HG03354 (cell line): ENCODE measurements around the gene COL20A1.

Experiments used
- ATAC-seq: cut with Tn5 transposase; IDR thresholded peaks from one replicate; pipeline ENCODE4 v1.9.1; 2021; ENCODE audit warnings: mild to moderate bottlenecking; ENCODE audit not compliant: unreplicated experiment, poor library complexity, severe bottlenecking

The COL20A1 gene

DNA sequence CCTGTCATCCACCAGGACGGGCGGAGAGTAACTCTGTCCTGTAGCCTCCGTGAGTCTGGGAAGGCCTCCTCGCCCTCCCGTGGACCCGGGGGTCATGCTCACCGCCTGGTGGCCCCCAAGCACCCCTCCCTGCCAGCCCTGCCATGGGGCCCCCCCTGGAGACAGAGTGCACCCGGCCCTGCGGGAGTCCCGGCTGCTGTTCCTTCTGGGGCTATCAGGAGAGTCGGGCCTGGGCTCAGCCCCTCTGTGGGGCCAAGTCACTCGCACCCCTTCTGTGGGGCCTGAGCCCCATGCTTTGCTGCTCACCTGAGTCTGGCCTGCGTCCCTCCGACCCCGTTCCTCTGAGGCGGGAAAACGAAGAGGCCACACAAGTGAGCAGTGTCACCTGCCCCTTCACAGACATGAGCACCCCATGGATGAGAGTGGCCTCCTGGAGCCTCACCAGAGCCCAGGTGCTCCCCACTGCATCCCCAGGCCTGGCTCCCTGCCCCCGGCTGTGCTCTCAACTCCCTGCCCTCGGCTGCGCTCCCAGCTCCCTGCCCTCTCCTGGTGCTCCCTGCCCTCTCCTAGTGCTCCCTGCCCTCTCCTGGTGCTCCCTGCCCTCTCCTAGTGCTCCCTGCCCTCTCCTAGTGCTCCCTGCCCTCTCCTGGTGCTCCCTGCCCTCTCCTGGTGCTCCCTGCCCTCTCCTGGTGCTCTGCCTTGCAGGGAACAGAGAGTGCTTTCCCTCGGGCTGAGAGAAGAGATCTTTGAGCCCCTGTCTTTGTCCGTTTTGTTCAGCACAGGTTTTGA is 72.8 kb downstream of the COL20A1 start:
- no peak for ATAC-seq

DNA sequence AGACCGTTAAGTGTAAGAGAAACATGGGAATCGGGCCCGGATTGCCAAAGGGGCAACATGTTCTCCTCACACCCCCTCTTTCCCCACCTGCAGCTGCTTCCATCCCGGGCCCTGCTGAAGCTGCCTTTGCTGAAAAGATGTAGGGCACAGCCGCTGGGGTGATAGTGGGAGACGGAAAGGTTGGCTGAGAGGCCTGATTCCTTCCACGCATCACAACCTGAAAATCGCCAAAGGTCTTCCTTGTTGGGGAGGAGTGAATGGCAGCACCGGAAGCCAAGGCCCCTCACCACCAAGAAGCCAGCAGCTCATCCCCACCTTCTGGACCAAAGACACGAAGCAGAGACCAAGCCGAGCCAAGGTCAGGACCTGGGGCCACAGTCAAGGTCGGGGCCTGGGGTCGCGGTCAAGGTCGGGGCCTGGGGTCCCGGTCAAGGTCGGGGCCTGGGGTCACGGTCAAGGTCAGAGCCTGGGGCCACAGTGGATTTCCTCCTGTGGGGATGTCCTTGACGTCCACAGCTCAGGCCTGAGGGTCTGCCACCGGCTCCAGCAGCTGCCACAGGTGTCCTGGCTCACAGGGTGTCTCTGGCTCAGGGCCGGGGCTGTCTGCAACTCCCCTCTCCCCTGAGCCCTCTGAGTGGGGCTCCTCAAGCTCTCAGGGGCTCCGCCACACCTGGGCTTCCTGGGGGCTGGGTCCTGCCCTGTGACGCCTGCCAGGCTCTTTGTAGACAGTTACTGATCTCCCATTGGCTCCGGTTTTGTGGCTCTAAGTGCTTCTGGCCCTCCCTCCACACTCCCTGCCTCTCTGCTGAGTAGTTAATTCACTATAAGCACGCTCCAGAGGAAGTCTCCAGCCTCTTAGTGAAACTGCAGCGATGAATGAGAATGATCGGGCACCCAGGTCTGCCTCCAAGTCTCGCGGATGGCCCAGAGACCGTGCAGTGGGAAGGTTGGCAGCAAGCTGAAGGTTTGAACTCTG is 73.7 kb downstream of the COL20A1 start:
- no peak for ATAC-seq

DNA sequence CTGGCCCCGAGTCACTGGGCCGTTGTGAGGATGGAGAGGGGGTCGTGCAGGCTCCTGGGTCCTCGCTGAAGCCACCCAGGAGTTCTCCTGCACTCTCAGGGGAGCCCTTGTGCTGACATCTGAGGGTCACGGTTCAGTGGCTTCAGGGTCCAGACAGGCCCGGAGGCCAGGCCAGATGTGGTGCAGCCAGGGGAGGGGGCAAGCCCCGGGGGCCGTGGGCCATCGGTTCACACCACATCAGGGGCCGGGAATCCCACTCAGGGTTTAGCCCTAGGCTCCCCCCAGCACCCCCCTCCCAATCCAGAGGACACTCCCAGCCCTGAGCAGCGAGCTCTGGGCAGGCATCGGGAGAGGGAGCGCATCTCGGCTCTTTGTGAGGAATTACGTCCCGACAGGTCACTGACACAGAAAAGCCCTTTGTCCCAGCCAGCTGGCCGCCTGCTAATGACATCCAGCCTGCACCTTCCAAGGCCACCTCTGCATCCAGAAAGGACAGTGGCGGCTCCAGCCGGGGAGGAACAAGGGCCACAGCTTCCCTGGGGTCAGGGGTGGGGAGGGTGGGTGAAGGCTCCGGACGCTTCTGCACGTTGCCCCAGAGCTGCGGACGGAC is 74.6 kb downstream of the COL20A1 start:
- ATAC-seq, result no peak

DNA sequence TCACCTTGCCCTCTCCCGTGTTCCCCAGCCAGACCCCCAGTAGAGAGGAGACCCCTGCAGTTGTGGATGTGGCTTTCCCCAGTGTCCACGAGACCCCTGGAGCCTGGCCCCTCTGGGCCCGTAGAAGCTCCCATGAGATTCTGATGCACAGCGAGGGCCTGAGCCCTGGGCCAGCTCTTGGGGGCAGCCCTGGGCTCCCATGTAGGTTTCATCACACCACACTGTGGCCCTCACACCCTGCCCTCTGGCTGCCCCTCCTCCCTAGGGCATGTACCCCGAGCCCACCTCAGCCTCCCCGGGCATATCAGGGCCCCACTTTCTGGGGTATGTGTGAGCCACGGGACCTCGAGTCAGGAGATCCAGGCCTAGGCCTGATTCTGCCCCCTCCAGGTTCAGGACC is 75.2 kb downstream of the COL20A1 start:
- no peak for ATAC-seq

DNA sequence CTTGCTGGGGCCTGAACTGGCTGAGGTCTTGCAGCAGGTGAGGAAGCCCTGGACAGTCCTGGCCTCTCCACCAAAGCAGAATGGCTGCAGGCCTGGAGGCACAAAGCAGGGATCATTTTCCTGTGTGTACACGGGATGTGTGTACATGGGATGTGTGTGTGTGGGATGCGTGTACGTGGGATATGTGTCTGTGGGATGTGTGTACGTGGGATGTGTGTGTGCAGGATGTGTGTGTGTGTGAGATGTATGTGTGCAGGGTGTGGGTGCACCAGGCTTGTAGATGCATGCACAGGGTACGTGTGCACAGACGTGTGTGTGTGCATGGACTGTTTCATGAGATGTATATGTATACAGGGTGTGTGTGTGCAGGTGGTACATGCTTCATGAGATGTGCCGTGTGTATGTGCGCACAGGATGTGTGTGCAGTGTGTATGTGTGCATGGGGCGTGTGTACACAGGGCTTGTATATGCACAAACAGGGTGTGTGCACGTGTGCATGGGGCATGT is 76.1 kb downstream of the COL20A1 start:
- no peak for ATAC-seq

DNA sequence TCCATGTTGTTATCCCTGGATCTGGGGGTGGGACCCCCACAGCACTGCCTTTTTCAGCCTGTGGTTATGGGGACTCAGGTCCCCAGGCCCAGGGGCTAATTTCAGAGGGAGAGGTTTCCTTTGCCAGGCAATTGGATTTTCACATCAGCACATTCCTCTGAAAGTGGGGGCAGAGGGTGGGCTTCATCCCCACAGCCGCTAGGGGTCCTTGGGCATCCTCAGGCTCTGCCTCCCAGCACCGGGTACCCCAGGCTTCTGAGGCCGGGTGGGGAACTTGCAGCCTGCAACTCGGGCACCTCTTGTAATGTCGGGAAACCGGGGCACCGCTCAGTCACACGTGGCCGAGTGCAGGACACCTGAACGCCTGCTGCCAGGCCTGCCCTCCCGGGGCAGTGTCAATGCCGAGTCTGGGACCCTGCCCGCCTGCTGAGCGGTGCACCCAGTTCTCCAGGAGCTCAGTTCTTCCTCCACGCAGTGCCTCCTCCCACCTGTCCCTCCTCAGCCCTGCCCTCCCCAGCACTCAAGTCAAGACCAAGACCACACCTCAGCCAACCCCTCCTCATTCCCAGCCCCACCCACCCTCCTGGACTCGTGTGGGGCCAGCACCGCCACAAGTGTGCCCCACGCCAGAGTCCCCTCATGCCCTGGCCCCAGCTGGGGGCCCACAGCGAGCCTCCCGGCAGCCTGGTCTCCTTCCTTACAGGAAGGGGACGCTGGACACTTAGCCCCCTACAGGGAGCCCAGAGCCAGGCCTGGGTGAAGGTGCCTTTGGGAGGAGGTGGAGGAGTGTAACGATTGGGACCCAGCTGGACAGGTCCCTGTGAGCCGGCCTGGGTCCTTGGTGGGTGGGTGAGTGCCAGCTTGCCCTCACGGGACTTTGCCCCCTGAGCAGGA is 77.0 kb downstream of the COL20A1 start:
- no peak for ATAC-seq

DNA sequence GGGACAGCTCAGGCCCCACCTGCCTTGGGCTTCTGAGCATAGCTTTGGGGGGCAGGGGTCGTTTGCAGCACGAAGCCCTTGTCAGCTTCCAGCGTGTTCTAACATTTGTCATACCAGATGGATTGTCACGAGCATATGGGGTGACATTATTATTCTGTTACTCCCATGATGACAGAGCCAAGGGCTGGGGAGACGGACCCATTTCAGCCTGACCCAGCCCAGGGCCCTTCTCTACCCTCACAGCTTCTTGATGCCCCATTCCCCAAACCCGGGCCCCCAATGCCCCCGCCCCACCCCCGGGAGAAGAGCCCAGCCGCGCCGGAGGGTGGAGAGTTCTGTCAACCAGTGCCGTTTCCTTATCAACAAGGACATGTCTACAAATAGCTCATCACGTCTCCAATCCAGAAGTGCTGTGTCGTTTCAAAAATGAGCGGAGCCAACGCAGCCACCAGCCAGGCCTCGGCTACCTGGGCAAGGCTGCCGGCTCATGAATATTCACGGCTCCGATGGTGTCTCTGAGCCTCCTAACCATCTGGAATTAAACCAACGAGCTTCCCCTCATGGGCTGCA is 77.7 kb downstream of the COL20A1 start:
- no peak for ATAC-seq

DNA sequence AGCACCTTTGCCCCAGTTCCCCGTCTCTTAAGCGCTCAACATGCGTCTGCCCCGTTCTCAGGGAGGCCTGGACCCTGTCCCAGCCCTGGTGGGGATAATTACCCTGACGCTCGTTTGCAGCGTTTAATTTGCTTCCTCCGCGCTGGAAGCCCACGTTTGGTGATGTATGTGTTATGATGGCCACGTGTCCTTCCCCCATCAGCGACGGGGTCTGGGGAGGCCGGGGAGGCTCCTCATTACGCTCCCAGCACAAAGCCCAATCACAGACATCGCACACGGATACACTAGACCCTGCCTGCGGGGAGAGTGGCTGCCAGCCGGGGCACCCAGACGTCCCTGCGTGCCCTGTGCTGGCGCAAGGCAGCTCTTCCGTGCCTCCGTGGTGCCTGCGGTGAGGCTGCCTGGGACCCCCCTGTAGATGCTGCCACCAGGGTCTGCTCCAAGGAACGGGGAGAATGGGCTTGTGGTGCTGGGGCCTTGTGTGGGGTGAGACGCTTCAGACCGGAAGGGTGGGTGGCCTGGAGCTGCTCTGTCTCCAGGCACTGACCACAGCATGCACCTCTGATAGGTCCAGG is 78.4 kb downstream of the COL20A1 start:
- no peak for ATAC-seq

DNA sequence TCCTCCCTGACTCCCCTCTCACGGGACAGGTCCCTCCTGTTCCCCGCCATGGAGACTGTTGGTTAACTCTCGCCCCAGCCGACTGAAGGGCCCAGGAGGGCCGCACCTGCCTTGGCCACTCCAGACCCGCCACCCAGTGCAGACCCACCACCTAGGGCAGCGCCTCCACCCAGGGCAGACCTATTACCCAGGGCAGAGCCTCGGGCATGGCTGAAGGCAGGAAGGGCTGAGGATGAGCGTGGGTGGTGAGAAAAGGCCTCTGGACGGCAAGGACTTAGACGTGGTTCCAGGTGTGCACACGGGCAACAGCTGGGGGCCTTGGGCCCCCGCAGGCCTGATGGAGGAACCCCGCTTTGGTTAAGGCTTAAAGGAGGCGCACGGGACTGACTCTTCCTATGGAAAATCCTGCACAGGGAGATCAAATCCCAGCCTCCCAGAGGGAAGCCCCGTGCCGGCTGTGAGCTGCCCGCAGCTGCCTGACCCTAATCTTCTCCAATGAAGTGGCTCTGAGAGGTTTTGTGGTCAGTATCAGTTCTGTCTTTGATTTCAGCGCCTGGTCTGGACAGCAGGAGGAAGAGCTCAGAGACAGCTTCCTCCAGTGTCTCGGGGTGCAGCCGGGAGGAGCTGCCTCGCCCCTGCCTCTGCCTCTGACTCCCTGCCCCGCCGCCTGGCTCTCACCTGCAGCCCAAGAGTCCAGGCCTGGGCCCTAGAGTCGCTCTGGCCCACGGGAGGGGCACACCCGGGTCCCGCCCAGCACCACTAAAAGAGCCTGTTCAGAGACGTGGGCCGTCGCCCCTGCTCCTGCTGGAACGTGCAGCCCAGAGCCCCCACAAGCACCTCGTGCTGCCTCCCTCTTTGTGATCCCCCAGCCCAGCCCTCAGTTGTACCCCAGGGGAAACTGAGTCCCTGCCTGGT is 80.2 kb downstream of the COL20A1 start:
- ATAC-seq, result no peak

DNA sequence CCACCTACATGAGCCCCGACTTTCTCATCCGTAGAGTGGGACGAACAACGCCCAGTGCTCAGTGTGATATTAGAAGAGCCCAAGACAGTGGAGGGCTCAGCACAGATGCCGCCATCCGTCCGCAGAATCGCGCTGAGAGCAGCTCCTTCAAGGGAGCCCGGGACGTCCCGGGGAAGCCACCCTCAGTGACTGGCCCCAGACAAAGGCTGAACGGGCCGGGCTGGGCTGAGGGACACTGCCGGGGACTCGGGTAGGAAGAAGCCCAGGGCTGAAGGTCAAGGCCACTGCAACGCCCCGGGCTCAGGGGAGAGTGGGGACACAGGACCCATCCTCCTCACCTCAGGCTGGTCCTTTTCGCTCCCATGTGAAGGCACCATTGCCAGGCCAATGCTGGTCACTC is 81.0 kb downstream of the COL20A1 start:
- no peak for ATAC-seq

DNA sequence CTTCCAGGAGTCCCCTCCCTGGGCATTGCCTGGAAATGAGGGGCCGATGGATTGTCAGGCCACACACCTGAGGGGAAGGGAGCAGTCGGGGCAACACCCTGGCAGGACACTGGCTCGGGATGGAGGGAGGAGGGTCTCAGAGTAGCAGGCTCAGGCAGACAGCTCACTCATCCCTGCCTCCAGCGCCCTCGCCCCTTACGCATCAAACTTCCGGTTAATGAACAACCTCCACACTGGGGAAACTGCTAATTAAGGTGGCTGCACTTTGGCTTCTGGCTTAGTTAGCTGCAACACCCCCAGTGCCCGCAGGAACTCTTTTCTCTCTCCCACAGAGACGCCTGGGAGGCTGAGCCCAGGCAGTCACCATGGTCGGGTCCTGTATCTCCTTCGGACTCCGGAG is 81.5 kb downstream of the COL20A1 start:
- no peak for ATAC-seq

DNA sequence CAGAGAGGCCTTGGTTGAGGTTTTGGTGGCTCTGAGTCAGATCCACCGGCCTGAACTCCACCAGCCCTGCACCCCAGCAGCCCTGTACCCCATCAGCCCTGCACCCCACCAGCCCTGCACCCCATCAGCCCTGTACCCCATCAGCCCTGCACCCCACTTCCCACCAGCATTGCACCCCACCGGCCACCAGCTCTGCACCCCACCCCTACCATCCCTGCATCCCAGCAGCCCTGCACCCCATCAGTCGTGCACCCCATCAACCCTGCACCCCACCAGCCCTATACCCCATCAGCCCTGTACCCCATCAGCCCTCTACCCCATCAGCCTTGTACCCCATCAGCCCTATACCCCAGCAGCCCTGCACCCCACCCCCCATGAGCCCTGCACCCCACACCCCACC is 82.5 kb downstream of the COL20A1 start:
- no peak for ATAC-seq

DNA sequence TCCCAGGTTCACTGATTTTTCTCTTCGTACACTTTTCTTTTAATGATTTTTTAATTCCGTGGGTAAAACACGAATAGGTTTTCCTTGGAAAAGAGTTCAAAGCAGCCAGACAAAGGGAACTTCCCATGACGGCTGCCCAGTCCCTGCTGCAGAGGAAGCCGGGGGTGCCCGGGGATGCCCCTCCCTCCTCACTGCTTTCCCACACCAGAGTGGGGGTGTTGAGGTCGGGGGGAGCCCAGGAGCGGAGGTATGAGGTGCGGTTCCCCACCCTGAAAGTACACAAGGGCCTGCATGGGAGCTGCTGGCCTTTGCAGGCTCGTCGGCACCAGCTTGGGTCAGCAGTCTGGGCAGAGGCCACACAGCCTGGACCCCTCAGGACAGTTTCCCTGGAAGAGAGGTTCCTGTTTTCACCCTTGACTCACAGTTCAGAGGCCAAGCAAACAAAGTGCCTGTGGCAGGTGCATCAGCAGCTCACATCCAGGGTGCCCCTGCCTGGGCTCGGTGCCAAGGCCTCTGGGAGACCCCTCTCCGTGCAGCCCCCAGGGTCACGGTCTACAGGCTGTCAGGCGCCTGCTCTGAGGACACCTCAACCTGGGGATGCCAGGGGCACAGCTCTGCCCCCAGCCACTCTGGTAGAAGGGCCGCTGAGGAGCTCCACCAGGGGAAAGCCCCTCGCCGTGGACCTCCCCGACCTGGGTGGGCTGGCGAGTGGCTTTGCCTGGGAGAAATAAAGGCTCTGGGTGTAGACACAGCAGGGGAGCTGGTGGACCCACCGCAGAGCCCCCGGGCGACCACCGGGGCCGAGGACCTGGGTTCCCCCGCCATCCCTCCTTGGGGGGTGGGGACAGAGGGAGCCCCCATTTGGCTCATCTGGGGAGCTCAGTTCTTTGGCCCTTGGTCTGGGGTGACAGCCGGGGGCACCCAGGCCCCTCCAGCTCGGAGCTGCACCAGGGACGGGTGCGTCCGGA is 83.6 kb downstream of the COL20A1 start:
- no peak for ATAC-seq

DNA sequence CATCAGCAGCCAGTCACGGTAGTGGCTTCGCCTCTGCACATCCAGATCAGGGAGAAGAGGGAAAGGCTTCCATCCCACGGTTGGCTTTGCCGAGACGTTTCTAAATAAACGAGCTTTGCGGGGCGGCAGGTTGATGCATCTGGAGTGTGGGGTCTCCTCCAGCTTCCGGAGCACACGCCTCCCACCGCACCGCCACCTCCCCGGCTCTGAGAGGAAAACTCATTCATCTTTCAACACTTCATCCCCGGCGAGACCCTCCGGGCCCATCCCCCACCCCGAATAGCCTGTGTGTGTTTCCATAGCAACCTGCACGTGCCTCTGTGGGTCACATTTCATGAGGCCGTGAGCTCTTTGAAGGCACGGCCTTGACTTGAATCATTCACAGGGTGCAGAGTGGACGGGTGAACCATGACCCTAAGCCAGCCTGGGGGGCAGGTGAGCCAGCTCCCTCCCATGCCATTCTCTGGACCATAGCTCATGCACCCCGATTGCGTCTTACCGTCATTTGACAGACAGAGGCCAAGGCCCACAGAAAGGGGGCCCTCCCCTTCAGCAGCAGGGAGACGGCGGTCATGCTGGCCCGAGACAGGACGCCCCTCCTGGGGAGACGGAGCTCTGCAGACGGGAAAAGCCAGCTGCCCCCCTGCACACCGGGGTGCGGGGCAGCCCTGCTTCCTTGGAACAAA is 84.4 kb downstream of the COL20A1 start:
- no peak for ATAC-seq

DNA sequence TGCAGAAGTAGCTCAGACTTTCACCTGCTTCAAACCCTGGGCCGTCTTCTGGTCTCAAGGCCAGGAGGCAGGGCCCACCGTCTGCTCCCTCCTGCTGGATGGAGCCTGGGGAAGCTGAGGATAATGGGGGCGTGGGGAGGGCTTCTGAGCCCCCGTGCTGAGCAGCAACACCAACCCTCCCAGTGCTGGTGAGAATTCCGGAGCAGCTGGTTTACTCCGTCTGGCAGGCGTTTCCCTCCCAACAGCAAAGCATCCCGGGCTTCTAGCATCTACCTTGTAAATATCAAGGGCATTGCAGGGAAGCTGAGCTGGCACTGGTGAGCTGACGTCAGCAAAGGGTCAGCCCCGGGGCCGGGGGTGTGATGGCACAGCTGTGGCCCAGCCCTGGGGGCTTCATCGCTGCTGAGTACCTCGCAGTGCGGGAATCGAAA is 85.0 kb downstream of the COL20A1 start:
- ATAC-seq, result no peak

DNA sequence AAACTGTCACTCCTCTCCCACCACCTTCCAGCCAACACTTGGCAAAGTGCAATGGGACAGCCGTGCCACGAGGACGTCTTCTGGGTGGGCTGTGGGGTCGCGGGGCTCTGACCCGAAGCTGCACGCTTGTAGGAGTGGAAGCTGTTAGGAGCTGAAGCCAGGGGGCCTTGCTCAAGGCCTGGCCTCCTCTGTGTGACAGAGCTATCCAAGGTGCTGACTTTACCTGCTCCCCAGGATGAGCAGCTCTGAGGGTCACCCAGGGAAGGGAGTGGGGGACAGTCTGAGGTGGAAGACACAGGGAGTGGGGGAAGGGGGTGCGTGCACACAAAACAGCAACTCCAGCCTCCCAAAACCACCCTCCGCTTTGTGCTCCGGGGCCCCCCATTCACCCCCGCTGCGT is 85.6 kb downstream of the COL20A1 start:
- no peak for ATAC-seq
